Measurements from ENCODE around the gene TRIM72. TPM values are rescaled to one million over a fixed set of nuclear protein-coding genes. Genes with fewer than 3 reads are reported as not detected.
A peak's percentile ranks its signal among the peaks of the same experiment; 100 is the strongest.

Gene TRIM72
- total and polyA plus RNA-seq, 9 of the 15 experiments (the other 6 are each of a cell fraction or from before 2014, with no cell fraction given): under 0.01 TPM; not detected in 8

DNA sequence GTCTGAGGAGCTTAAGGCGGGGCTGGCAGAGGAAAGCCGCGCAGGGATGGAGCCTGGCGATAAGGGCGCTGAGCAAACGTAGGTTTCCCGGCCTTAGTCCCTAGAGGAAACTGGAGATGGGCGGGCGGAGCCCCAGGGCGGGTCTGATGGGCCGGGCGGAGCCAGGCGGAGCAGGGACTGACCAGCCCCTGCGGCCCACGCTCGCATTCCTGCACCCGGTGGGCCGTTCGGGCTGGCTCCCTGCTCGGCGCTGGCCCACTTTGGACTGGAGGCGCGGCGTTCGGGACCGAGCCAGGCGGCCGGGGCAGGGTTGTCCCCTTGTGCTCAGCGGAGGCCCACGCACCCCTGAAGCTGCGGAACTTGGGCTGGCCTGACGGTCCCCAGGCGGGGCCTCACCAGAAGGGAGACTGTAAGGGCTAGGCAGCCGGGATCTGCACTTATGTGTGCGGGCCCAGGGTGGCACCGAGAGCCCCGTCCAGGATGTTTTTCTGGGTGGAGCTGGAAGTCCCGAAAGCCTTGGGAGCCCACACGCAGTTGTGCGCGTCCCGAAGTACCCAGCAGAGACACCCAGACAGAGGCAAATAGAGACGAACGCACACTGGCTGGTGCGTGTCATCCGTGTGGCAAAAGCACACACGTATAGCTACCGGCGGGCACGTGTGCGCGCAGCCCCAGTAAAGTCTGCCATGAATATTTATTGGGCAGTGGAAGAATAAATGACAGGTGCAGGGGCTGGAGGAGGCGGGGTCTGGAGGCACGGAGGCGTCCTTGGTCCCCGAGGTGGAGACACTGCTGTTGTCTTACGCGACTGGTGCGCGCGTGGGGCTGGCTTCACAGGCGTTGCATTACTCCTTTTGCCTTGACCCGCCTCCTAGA, 1.6 kb downstream of the TRIM72 start (continued):
- no peak for TF ChIP-seq ZNF717 (CRISPR knock-in tag; IDR thresholded peaks at IDR 0.05)
- TF ChIP-seq MYC (IDR thresholded peaks at IDR 0.05; ENCODE audit: low read depth, low read length): no peak; the same call in 1 of the 2 replicates
- no peak for TF ChIP-seq MYC (CRISPR knock-in tag; IDR thresholded peaks at IDR 0.05; ENCODE audit: borderline replicate concordance, low read depth)
- TF ChIP-seq RB1 (IDR thresholded peaks at IDR 0.05; ENCODE audit: low read depth): no peak
- TF ChIP-seq MIER1 (IDR thresholded peaks at IDR 0.05; ENCODE audit: low read depth): no peak
- no peak for TF ChIP-seq BRF1 (IDR thresholded peaks at IDR 0.05; ENCODE audit: borderline replicate concordance, extremely low read depth, insufficient read length)
- peak; percentile 89 for TF ChIP-seq ZFX (CRISPR knock-in tag; IDR thresholded peaks at IDR 0.05)
- peak in 1 of 2 experiments; percentile 86; a peak in 2 of 4 replicates for TF ChIP-seq FOXK2 (conservative IDR thresholded peaks at IDR 0.05 in 1 of 2, IDR thresholded peaks at IDR 0.05 in 1 of 2; ENCODE audit: low read depth in 2 of 2)
- TF ChIP-seq DIDO1 (tag; IDR thresholded peaks at IDR 0.05; ENCODE audit: low read depth): no peak
- TF ChIP-seq ZNF232 (CRISPR knock-in tag; IDR thresholded peaks at IDR 0.05): no peak
- TF ChIP-seq SLC30A9 (CRISPR knock-in tag; IDR thresholded peaks at IDR 0.05): no peak
- TF ChIP-seq RAD21 (CRISPR knock-in tag; conservative IDR thresholded peaks at IDR 0.05 in 1 of 2, IDR thresholded peaks at IDR 0.05 in 1 of 2): no peak; a peak in 1 of 4 replicates
- no peak for TF ChIP-seq ZNF224 (CRISPR knock-in tag; IDR thresholded peaks at IDR 0.05)
- no peak for TF ChIP-seq FOSL1 (tag; conservative IDR thresholded peaks at IDR 0.05)
- TF ChIP-seq, protein P1, sequence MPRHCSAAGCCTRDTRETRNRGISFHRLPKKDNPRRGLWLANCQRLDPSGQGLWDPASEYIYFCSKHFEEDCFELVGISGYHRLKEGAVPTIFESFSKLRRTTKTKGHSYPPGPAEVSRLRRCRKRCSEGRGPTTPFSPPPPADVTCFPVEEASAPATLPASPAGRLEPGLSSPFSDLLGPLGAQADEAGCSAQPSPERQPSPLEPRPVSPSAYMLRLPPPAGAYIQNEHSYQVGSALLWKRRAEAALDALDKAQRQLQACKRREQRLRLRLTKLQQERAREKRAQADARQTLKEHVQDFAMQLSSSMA (CRISPR knock-in tag; IDR thresholded peaks at IDR 0.05): no peak
- no peak for TF ChIP-seq WHSC1 (IDR thresholded peaks at IDR 0.05; ENCODE audit: low read length)
- no peak for TF ChIP-seq NCOA1 (IDR thresholded peaks at IDR 0.05; ENCODE audit: low read depth)
- TF ChIP-seq ZNF121 (CRISPR knock-in tag; conservative IDR thresholded peaks at IDR 0.05): no peak
- TF ChIP-seq NONO (IDR thresholded peaks at IDR 0.05; ENCODE audit: low read depth in 2 of 2, low read length in 1 of 2): peak in 1 of 2 experiments; percentile 94; a peak in 2 of 4 replicates
- no peak for TF ChIP-seq RBM15 (IDR thresholded peaks at IDR 0.05; ENCODE audit: insufficient read depth, low read length)
- TF ChIP-seq MECOM (CRISPR knock-in tag; IDR thresholded peaks at IDR 0.05): no peak
- TF ChIP-seq ZNF253 (CRISPR knock-in tag; conservative IDR thresholded peaks at IDR 0.05): no peak
- 0 out of 2 replicates have a peak, but pooled peaks have one; percentile 33 for TF ChIP-seq LCOR (CRISPR knock-in tag; IDR thresholded peaks at IDR 0.05)
- TF ChIP-seq NR2C1 (IDR thresholded peaks at IDR 0.05): no peak
- TF ChIP-seq NR2C1 (tag; IDR thresholded peaks at IDR 0.05): no peak
- no peak for TF ChIP-seq ZSCAN32 (CRISPR knock-in tag; IDR thresholded peaks at IDR 0.05)
- peak; percentile 44 for TF ChIP-seq L3MBTL2 (IDR thresholded peaks at IDR 0.05)
- peak; percentile 33; the same call in 1 of the 2 replicates for TF ChIP-seq TEAD4 (IDR thresholded peaks at IDR 0.05; ENCODE audit: low read length)
- no peak for TF ChIP-seq TEAD4 (CRISPR knock-in tag; IDR thresholded peaks at IDR 0.05; ENCODE audit: borderline replicate concordance)
- no peak for TF ChIP-seq ZNF143 (CRISPR knock-in tag; IDR thresholded peaks at IDR 0.05)
- peak; percentile 65 for TF ChIP-seq CCNT2 (IDR thresholded peaks at IDR 0.05; ENCODE audit: borderline replicate concordance, extremely low read depth, insufficient read length, low read depth, low read length)

Data from K562 (cell line).